ENCODE measurements around the gene ABRAXAS1. TPM values are rescaled to one million over a fixed set of nuclear protein-coding genes. Genes with fewer than 3 reads are reported as not detected.

ABRAXAS1 gene
- total and polyA plus RNA-seq, 8 donors: 10.7 to 55.5 (median 50.4) TPM

- DNase-seq (no peak), ATAC-seq (no peak)
- TF ChIP-seq CTCF (IDR thresholded peaks at IDR 0.05): no peak
- H3K36me3 ChIP-seq: peaks cover 0 to 41% of the 10 kb centered on the region in 2 donors
- no peaks in the 10 kb centered on the region for H3K4me1 ChIP-seq
- H3K27me3 ChIP-seq: no peaks in the 10 kb centered on the region
- H3K4me3 ChIP-seq: no peak overlapping the region
- H3K27ac ChIP-seq: no peak overlapping the region
- intact Hi-C loops (cut with DNase I): no loop called here
- no peaks in the 10 kb centered on the region for H3K9me3 ChIP-seq
Observed at GRCh38 chr4:83473966-83474365, 10.9 kb downstream of the ABRAXAS1 start.

GRCh38 chr4:83473423-83473822 is 11.5 kb downstream of the ABRAXAS1 start:
- intact Hi-C loops (cut with DNase I): no loop called here
- DNase-seq (no peak), ATAC-seq (no peak)
- Histone ChIP-seq H3K4me3 (no peak overlapping the region), H3K4me1 (no peaks in the 10 kb centered on the region), H3K27me3 (no peaks in the 10 kb centered on the region), H3K9me3 (no peaks in the 10 kb centered on the region), H3K27ac (no peak overlapping the region), H3K36me3 (peaks cover 0 to 46% of the 10 kb centered on the region in 2 donors)
- no peak for TF ChIP-seq CTCF (IDR thresholded peaks at IDR 0.05)

- DNase-seq (no peak), ATAC-seq (no peak)
- Histone ChIP-seq H3K27me3 (no peaks in the 10 kb centered on the region), H3K27ac (peak overlapping the region; percentile 95 to 96), H3K9me3 (no peaks in the 10 kb centered on the region), H3K4me3 (peak overlapping the region; percentile 64 to 67), H3K4me1 (peaks cover 6 to 34% of the 10 kb centered on the region in 2 donors), H3K36me3 (peaks cover 0 to 56% of the 10 kb centered on the region in 2 donors)
- intact Hi-C loops (cut with DNase I): no loop called here
- no peak for TF ChIP-seq CTCF (IDR thresholded peaks at IDR 0.05)
Observed at GRCh38 chr4:83456184-83456501, 28.8 kb downstream of the ABRAXAS1 start.

- intact Hi-C loops (cut with DNase I): no loop called here
- peak; percentile 97 for ATAC-seq
Observed at GRCh38 chr4:83455281-83456183, 29.4 kb downstream of the ABRAXAS1 start, which contains the start of the genes HELQ and MRPS18C. HELQ (minus strand) TSS chr4:83455823; CDS start chr4:83455693, 130 bp downstream. MRPS18C (plus strand) TSS chr4:83456058; CDS start chr4:83456078, 20 bp downstream.

More at GRCh38 chr4:83455281-83456183, 29.4 kb downstream of the ABRAXAS1 start, which contains the start of the genes HELQ and MRPS18C:
- Histone ChIP-seq H3K27me3 (no peaks in the 10 kb centered on the region), H3K4me1 (peaks cover 6 to 34% of the 10 kb centered on the region in 2 donors), H3K4me3 (peak within 1 kb of the TSS; percentile 64 to 67), H3K27ac (peak within 1 kb of the TSS; percentile 95 to 96), H3K36me3 (peaks cover 0 to 50% of the 10 kb centered on the region in 2 donors), H3K9me3 (no peaks in the 10 kb centered on the region)
- TF ChIP-seq CTCF (IDR thresholded peaks at IDR 0.05): peak in 1 of 2 donors; percentile 14
- DNase-seq: peak; percentile 92 to 99 (median 98)

Data from left lung (tissue), 10 donors.